Measurements from ENCODE around the gene MNT. TPM values are rescaled to one million over a fixed set of nuclear protein-coding genes. Genes with fewer than 3 reads are reported as not detected.

MNT gene
- total RNA-seq, 1 experiment from 2014 or later, result 38.9 TPM

DNA sequence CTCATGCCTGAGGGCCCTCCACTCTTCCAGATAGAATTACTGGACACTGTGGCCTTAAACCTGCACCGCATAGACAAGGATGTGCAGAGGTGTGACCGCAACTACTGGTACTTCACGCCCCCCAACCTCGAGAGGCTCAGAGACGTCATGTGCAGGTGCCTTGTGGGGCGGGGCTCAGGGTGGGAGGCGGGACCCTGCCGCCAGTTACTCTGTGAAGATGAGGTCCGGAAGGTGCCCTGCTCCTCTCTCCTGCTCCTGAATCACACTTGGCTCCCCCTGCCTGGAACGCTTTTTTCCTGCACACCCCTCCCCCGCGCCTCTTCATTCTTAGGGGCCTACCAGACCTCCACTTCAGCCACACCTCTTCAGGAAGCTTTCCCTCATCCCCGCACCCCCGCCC, 24.8 kb downstream of the MNT start:
- no peak overlapping the region for H2AK5ac ChIP-seq (ENCODE audit: insufficient read length, low read length)
- H2BK120ac ChIP-seq (ENCODE audit: low read depth, low read length, poor library complexity, severe bottlenecking), result no peak overlapping the region
- no peak overlapping the region for H3K27ac ChIP-seq (ENCODE audit: insufficient read length, low read depth, low read length)
- no peaks in the 10 kb centered on the region for H4K20me1 ChIP-seq (ENCODE audit: control insufficient read depth, insufficient read depth, insufficient read length)
- H3K56ac ChIP-seq (ENCODE audit: insufficient read length, low read depth, low read length), result no peak overlapping the region
- no peak overlapping the region for H2BK20ac ChIP-seq (ENCODE audit: low read depth, low read length, poor library complexity, severe bottlenecking)
- no peak overlapping the region for H3T11ph ChIP-seq (ENCODE audit: low read length)
- H2BK5ac ChIP-seq (ENCODE audit: insufficient read length, low read length), result no peak overlapping the region
- no peak overlapping the region for H3K14ac ChIP-seq (ENCODE audit: insufficient read depth, low read length)
- no peaks in the 10 kb centered on the region for H3K23me2 ChIP-seq (ENCODE audit: insufficient read length, low read depth, low read length, poor library complexity, severe bottlenecking)
- H3K9ac ChIP-seq (ENCODE audit: extremely low read depth, insufficient read length, low read length), result no peak overlapping the region
- no peak overlapping the region for H4K5ac ChIP-seq (ENCODE audit: insufficient read length, low read depth, low read length)
- WGBS (ENCODE audit: extremely low coverage, insufficient read length, low lambda C conversion rate), result no CpG with 5 or more reads among the region's 14 CpGs
- Mint-ChIP-seq H3K4me3 (no peak overlapping the region; a peak in 1 of 5 replicates), H3K9me3 (no peaks in the 10 kb centered on the region), H3K4me1 (0 out of 4 replicates have a peak, but pooled peaks cover 0 to 5% of the 10 kb centered on the region in 2 experiments), H3K36me3 (ENCODE audit: insufficient read depth in 1 of 3, low read depth in 3 of 3) (peaks cover 3 to 37% (median 30%) of the 10 kb centered on the region in 3 experiments; a peak in 6 of 7 replicates), H3K27me3 (ENCODE audit: low read depth) (no peaks in the 10 kb centered on the region), H3K27ac (no peak overlapping the region; a peak in 1 of 7 replicates)
- H3K23ac ChIP-seq (ENCODE audit: insufficient read length, low read depth, low read length), result no peak overlapping the region
- no peak overlapping the region for H3K4me2 ChIP-seq (ENCODE audit: insufficient read depth, insufficient read length, low read length)
- H3K79me2 ChIP-seq (ENCODE audit: insufficient read depth, low read length), result no peaks in the 10 kb centered on the region
- H4K8ac ChIP-seq (replicated peaks; ENCODE audit: insufficient read length, low read depth, low read length), result no peak overlapping the region
- H2AFZ ChIP-seq (ENCODE audit: low read length), result no peak overlapping the region
- no peak overlapping the region for H2BK15ac ChIP-seq (ENCODE audit: low read depth, low read length)
- no peak for DNase-seq
- no peak overlapping the region for H3K18ac ChIP-seq (ENCODE audit: insufficient read length, low read depth, low read length)
- H2BK12ac ChIP-seq (ENCODE audit: insufficient read length, low read depth, low read length), result no peak overlapping the region
- no peaks in the 10 kb centered on the region for H3K9me3 ChIP-seq (ENCODE audit: control insufficient read depth, low read depth, low read length)
- no peaks in the 10 kb centered on the region for H3K79me1 ChIP-seq (ENCODE audit: insufficient read depth, low read depth, low read length, poor library complexity, severe bottlenecking)
- H3K4me1 ChIP-seq (ENCODE audit: insufficient read depth, low read length), result no peaks in the 10 kb centered on the region
- H3K27me3 ChIP-seq (ENCODE audit: insufficient read depth, low read length), result no peaks in the 10 kb centered on the region
- no peak overlapping the region for H4K91ac ChIP-seq (ENCODE audit: insufficient read length, low read depth, low read length)
- TF ChIP-seq, protein P1, sequence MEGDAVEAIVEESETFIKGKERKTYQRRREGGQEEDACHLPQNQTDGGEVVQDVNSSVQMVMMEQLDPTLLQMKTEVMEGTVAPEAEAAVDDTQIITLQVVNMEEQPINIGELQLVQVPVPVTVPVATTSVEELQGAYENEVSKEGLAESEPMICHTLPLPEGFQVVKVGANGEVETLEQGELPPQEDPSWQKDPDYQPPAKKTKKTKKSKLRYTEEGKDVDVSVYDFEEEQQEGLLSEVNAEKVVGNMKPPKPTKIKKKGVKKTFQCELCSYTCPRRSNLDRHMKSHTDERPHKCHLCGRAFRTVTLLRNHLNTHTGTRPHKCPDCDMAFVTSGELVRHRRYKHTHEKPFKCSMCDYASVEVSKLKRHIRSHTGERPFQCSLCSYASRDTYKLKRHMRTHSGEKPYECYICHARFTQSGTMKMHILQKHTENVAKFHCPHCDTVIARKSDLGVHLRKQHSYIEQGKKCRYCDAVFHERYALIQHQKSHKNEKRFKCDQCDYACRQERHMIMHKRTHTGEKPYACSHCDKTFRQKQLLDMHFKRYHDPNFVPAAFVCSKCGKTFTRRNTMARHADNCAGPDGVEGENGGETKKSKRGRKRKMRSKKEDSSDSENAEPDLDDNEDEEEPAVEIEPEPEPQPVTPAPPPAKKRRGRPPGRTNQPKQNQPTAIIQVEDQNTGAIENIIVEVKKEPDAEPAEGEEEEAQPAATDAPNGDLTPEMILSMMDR (conservative IDR thresholded peaks at IDR 0.05), result no peak
- no peak overlapping the region for H3K4ac ChIP-seq (ENCODE audit: low read depth, low read length)

Data from H9 (cell line).